ENCODE measurements around the gene PNPLA5.

Gene PNPLA5

DNA sequence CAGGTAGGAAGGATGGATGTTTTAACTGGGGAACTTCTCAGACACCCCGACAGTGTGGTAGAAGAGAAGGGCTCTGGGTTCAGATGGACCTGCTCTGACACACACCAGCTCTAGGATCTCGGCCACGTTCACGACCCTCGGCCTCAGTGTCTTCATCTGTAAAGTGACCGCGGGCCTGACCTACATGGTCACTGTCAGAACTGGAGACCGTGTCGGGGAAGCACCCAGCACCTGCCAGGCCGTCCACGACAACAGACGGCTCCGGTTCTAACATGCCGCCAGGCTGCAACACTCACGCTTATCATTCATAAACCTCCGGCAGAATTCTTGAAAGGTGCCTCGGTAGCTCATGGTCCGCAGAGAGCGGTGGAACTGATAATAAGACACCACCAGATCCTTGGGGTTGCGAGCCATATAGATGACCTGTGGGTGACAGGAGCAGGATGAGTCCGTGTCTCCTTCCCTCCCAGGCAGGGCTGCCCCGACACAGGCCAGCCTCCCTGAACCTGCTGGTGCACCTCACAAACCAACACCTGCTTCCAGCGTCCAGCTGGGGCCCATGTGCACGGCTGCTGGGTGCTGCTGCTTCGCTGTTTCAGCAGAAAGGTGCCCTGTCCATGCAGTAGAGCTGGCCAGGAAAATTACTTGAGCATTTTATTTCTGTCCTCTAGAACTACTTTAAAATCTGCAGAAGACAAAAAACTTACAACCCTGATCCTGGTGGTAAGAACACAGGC is 53.1 kb downstream of the PNPLA5 start:
- no peak for DNase-seq (ENCODE audit: low read depth in 2 of 2)

DNA sequence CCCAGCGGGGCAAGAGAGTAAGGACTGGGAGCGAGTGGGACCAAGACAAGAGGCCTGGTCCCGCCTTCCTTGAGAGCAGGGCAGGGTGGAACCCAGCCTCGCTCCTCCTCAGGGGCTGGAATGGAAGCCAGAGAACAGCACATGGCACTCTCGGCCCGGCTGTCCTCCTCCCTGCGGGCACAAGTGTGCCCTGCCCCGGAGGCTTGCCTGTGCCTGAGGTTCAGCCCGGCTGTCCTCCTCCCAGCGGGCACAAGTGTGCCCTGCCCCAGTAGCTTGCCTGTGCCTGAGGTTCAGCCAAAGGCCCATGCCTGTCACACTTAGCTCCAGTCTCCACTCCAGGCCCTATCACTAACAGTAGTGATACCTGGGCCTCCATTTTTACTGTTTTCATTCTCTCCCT is 53.7 kb downstream of the PNPLA5 start:
- no peak for DNase-seq (ENCODE audit: low read depth in 2 of 2)

DNA sequence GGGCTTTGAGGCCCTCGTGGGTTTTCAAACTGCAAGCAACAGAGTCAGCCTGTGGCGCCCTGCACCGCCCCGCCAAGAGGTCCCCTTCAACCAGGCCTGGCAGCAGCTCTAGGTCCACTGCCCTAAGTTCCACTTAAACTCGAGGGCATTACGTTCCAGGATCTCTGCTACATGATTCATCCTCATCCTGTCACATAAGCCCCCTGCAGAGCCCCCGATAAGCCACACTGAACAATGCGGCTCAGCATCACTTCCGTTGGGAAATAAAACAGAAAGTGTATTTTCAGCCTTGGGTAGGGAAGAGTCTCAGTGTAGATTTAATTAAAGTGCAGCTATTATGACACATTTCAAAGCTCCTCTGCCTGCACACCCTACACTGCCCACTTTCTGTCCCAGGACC is 54.1 kb downstream of the PNPLA5 start:
- no peak for DNase-seq (ENCODE audit: low read depth in 2 of 2)

DNA sequence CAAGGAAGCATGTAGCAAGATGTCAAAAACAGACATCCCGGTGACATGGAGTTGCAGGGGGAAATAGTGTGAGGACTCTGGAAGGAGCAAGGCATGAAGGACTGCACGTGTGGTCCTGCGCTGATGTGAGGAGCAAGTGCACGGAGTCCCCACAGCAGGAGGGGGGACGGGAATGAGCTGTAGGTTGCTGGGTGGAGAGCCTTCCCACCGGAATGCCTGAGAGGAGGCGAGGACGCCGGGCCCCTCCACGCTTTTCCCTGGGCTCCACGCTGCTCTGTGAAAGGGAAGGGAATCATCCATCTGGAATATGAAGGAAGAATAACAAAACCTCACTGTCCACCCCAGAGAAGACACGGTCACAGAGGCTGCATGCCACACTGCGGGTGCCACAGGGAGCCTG is 56.1 kb downstream of the PNPLA5 start:
- no peak for DNase-seq (ENCODE audit: low read depth in 2 of 2)

DNA sequence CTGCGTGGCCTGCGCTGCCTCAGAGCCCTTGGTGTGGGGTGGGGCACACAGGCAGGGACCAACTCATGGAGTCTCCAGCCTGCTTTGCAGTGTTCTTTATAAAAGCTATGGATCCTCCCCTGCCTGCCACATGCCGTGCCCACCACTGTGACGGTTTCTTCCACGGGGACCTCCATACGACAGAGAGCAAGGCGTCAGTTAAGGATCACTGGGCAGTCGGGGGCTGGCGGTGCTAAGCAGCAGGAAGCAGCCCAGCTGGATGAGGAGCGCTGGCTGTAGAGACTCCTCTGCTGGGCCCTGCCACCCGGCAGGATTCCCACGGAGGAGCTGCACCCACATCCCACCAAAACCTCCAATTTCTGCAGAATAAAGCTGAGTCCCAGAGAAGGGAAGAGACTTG is 56.6 kb downstream of the PNPLA5 start:
- DNase-seq (ENCODE audit: low read depth in 2 of 2) = no peak

DNA sequence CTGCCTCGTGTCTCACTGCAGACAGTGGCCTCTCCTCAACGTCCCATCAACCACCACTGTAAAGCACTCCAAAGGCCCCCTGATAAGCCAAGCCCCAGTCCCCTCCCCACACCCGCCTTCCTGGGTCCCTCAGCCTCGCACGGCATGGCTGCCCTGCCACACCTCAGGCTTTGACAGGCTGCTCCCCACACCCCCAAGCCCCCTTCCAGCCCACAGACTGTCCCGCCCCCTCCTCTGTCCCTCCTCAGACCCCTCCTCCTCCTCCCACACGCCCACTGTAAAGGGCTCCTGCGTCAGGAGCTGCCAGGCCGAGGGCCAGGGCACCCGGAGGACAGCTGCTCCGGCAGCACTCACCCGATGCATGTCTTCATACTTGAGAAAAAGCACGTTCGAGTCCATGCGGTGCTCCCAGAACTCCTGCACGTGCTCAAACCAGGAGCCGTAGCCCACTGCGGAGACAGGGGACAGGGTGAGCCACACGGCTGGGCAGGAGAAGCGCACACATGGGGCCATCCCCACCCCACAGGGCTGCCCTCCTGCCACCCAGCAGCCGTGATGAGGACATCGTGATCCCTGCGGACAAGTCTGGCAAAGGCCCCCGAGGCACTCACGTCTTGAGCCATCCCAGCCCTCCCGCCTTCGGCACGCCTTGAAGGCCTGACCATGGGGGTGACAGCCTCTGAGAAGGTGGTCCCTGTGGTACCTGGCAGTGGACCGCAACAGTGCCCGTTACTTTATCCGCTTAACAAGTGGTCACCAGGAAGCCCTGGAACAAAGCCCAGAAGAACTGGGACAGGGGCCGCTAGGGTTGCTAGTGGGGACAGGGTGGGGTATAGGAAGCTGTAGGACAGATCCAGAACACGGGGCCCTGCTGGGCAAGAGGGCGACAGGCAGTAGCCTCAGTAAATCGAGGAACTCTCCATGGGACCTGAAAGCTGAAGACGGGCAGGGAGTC is 58.2 kb downstream of the PNPLA5 start:
- no peak for DNase-seq (ENCODE audit: low read depth in 2 of 2)

DNA sequence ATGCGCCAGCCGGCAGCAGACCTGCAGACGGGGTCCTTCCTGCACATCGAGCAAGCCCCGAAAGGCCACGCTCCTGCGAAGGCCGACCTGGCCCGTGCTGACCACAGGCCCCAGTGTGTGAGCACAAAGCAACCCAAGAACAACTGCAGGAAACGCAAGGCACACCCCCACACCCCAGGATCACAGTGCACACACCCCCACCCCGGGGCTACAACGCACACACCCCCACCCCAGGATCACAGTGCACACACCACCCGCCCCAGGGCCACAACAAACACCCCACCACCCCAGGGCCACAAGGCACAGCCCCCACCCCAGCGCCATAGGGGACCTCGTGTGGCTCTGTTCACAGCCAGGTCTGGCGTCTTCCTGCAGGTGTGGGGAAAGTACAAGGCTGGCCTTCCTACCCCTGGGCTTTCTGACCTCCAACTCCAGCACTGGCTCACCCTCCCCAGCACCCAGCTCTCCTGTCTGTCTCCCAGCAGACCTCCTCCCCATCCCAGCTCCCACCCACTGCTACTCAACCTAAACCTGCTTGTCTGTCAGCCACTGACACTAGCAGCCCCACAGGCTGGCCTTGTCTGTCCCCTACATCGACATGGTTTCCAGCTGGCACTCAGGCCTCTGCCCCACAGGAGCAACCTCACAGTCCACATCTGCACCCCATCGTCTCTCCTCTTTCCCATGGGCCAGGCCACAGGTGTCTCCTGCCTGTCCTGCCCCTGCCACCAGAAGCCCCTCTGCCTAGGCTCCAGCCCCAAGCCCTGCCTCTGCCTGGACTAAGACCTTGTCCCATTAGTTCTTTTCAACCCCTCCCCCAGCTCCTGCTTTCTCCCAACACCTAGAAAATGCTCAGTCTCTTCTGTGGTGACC is 59.2 kb downstream of the PNPLA5 start:
- no peak for DNase-seq (ENCODE audit: low read depth in 2 of 2)

DNA sequence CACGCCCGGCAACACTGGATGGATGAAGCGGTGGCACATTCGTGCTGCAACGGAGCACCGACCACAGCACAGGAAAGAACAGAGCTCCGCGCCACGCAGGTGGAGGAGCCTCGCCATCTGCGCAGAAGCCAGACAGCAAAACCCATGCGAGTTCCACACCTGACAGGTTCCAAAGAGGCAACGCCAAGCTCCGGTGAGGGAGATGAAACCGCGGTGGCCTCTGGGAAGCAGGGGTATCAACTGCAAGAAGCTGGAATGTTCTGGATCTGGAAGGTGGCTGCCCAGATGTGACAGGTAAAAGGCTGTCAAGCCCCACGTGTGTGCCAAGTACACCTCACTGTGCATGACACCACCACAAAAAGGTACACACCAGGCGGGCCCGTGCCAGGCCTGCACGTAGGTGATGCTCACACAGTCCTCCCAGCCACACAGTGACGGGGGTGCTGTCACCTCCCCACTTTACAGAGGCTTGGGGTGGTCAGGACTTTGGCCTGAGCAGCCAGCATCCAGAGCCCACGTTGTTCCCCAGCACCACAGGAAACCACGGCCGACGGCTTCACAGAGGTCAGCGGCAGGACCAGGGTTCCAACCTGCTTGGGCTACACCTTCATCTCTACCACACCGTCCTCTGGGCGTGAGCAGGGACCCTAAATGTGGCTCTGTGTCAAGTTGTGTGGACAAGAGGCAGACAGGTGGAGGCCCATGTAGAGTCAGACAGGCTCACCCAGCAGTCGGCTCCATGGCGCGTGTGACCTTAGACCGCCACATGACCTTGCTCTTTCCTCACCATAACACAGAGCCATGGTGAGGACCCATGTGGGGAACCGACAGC is 60.0 kb downstream of the PNPLA5 start:
- no peak for DNase-seq (ENCODE audit: low read depth in 2 of 2)

DNA sequence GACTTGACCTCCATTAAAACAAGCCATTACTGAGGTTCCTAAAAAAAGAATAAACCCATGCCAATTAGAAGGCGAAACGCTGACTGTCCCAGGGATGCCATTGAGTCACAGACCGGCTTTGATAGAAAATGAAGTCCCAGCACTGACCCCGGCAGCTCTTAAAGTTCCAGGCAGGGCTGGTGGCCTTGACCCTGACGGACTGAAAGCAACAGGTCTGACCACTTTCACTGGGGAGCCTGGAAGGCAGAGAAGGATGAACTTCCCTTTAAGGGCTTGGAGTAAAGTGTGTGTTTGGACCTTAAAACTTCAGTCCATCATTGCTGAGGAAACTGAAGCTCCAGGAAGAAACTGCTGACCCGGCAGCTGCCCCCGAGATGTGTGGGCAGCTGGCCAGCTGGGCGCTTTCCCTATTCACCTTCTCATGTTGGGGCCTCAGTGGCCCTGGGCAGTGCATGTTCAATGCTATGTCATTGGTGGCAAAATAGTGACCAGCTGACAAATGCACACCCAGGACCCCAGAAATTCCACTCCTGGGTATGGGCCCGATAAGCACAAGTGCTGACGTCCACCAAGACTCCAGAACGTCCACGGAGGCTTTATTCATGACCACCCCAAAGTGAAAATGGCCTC is 60.8 kb downstream of the PNPLA5 start:
- DNase-seq (ENCODE audit: low read depth in 2 of 2) = no peak

DNA sequence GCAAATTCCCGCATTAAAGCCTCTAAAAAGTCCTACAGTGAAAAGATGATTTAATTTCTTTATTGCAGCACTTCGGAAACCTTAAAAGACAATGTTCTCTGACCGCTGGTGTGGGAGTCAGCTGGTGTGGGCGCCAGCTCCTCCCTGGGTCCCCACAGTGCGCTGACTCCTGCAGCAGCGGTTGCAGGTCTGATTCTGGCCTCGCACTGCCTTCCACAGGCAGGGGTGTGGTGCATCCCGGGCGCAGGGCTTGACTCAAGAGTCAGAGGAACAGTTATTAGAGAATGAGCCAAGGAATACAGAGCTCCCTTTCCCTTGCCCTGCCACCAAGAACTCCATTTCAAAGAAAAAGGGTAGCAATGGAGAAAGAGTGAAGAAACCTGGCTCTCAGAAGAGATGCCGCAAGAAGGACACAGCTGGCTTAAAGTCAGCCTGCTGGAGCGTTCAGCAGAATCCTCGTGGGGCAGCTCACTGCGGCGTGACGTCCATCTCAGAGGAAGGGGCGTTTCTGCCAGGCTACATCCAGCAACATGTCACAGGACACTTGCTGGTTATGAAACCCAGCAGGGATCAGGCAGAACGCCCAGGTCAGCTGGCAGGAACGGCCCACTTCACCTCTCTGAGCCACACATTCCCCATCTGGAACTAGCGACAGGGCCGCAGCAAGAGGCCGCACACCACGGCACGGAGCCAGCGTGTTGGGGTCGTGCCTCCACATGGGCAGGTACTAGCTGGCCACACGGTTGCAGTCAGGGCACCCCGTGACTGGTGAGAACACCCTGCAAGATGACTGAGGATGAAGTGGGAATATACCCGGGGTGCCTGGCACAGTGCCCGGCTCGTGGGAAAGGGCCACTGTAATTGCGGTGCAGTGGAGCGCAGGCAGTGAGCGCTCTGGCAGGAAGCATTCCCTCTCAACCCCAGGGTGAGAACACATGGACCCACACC is 61.6 kb downstream of the PNPLA5 start:
- no peak for DNase-seq (ENCODE audit: low read depth in 2 of 2)
